ENCODE results near the gene SCUBE2. TPM values are rescaled to one million over a fixed set of nuclear protein-coding genes. Genes with fewer than 3 reads are reported as not detected.

The SCUBE2 gene
- total RNA-seq, 1 donor from 2014 or later, result 4.7 TPM

- no peak for DNase-seq
These were observed 17.8 kb downstream of the SCUBE2 start for GRCh38 chr11:9073466-9074225.

- DNase-seq, result no peak
These were observed 18.7 kb downstream of the SCUBE2 start for GRCh38 chr11:9072626-9073176.

GRCh38 chr11:9071692-9072091 lies 19.7 kb downstream of the SCUBE2 start:
- no peak for DNase-seq

GRCh38 chr11:9070749-9071491 lies 20.5 kb downstream of the SCUBE2 start:
- DNase-seq, result no peak

- DNase-seq, result no peak
These were observed 21.4 kb downstream of the SCUBE2 start for GRCh38 chr11:9069862-9070470.

- DNase-seq, result no peak
These were observed 22.1 kb downstream of the SCUBE2 start for GRCh38 chr11:9069256-9069655.

- DNase-seq, result no peak
These were observed 24.9 kb downstream of the SCUBE2 start for GRCh38 chr11:9066433-9066925.

- no peak for DNase-seq
These were observed 25.6 kb downstream of the SCUBE2 start for GRCh38 chr11:9065607-9066432.

GRCh38 chr11:9061807-9062206 lies 29.6 kb downstream of the SCUBE2 start:
- DNase-seq, result no peak

GRCh38 chr11:9060700-9061111 lies 30.7 kb downstream of the SCUBE2 start:
- DNase-seq, result no peak

GRCh38 chr11:9059406-9059805 lies 32.0 kb downstream of the SCUBE2 start:
- no peak for DNase-seq

GRCh38 chr11:9057888-9058287 lies 33.5 kb downstream of the SCUBE2 start:
- no peak for DNase-seq

- no peak for DNase-seq
These were observed 34.4 kb downstream of the SCUBE2 start for GRCh38 chr11:9057007-9057406.

- no peak for DNase-seq
These were observed 34.9 kb downstream of the SCUBE2 start for GRCh38 chr11:9056467-9056866.

GRCh38 chr11:9053316-9054035 lies 37.9 kb downstream of the SCUBE2 start:
- DNase-seq, result no peak

- no peak for DNase-seq
These were observed 39.1 kb downstream of the SCUBE2 start for GRCh38 chr11:9052316-9052715.

GRCh38 chr11:9049959-9050358 lies 41.4 kb downstream of the SCUBE2 start:
- no peak for DNase-seq

GRCh38 chr11:9047964-9048523 lies 43.4 kb downstream of the SCUBE2 start:
- no peak for DNase-seq

- no peak for DNase-seq
These were observed 44.9 kb downstream of the SCUBE2 start for GRCh38 chr11:9046481-9046880.

GRCh38 chr11:9042488-9042887 lies 48.9 kb downstream of the SCUBE2 start:
- DNase-seq, result no peak

- DNase-seq, result no peak
These were observed 49.7 kb downstream of the SCUBE2 start for GRCh38 chr11:9041747-9042146.
